Measurements from ENCODE around the gene HNRNPUL2.
A peak's percentile ranks its signal among the peaks of the same experiment; 100 is the strongest.

DNA sequence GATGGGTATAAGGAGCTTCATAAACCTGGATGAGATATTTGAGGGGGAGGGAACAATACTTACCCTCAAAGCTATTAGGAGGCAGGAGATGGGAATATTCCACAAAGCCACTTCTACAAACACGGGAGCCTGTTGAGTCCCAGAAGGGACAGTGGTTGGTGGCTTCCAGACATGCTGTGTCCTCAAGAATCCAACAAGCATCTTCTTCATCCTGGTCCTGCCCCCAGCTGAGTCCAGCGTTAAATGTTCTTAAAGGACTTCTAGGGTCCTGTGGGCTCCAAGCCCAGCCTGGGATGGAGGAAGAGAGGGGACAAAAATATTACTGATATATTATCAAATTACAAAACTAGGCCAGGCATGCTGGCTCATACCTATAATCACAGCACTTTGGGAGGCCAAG, 59.8 kb downstream of the HNRNPUL2 start:
- TF ChIP-seq EZH2 (IDR thresholded peaks at IDR 0.05; ENCODE audit: borderline replicate concordance, low read depth, low read length, severe bottlenecking), result no peak
- TF ChIP-seq POLR2A (IDR thresholded peaks at IDR 0.05; ENCODE audit: low read depth, low read length), result peak; percentile 34
- TF ChIP-seq POLR2AphosphoS5 (IDR thresholded peaks at IDR 0.05; ENCODE audit: insufficient read depth, low read depth, low read length), result no peak
- TF ChIP-seq, protein P1, sequence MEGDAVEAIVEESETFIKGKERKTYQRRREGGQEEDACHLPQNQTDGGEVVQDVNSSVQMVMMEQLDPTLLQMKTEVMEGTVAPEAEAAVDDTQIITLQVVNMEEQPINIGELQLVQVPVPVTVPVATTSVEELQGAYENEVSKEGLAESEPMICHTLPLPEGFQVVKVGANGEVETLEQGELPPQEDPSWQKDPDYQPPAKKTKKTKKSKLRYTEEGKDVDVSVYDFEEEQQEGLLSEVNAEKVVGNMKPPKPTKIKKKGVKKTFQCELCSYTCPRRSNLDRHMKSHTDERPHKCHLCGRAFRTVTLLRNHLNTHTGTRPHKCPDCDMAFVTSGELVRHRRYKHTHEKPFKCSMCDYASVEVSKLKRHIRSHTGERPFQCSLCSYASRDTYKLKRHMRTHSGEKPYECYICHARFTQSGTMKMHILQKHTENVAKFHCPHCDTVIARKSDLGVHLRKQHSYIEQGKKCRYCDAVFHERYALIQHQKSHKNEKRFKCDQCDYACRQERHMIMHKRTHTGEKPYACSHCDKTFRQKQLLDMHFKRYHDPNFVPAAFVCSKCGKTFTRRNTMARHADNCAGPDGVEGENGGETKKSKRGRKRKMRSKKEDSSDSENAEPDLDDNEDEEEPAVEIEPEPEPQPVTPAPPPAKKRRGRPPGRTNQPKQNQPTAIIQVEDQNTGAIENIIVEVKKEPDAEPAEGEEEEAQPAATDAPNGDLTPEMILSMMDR (IDR thresholded peaks at IDR 0.05; ENCODE audit: extremely low read depth in 1 of 2, insufficient read depth in 1 of 2, low read depth in 1 of 2, low read length in 2 of 2), result no peak
- TF ChIP-seq, protein P2, sequence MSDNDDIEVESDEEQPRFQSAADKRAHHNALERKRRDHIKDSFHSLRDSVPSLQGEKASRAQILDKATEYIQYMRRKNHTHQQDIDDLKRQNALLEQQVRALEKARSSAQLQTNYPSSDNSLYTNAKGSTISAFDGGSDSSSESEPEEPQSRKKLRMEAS (IDR thresholded peaks at IDR 0.05; ENCODE audit: insufficient read depth, insufficient read length), result no peak
- TF ChIP-seq JUN (IDR thresholded peaks at IDR 0.05; ENCODE audit: borderline replicate concordance, insufficient read depth, insufficient read length, low read depth), result no peak
- TF ChIP-seq FOS (IDR thresholded peaks at IDR 0.05; ENCODE audit: borderline replicate concordance, insufficient read depth, low read length), result no peak
